GM12865 (cell line): ENCODE results near the gene CAVIN3.

Experiments used
- DNase-seq: peaks from one replicate; pipeline ENCODE4 v3.0.0; 2010; ENCODE audit warnings: low read depth
- H3K4me3 ChIP-seq: 2 replicates; pipeline ENCODE4 v1.5.1; 2011; ENCODE audit warnings: mild to moderate bottlenecking, low read depth, low read length, control low read depth
- TF ChIP-seq, protein P1 (sequence below): IDR thresholded peaks from 2 replicates; pipeline ENCODE4 v1.5.1; 2011; ENCODE audit warnings: low read length, control low read depth, low read depth, inconsistent platforms; ENCODE audit not compliant: insufficient read depth; ENCODE audit errors: missing control alignments

CAVIN3 gene

DNA sequence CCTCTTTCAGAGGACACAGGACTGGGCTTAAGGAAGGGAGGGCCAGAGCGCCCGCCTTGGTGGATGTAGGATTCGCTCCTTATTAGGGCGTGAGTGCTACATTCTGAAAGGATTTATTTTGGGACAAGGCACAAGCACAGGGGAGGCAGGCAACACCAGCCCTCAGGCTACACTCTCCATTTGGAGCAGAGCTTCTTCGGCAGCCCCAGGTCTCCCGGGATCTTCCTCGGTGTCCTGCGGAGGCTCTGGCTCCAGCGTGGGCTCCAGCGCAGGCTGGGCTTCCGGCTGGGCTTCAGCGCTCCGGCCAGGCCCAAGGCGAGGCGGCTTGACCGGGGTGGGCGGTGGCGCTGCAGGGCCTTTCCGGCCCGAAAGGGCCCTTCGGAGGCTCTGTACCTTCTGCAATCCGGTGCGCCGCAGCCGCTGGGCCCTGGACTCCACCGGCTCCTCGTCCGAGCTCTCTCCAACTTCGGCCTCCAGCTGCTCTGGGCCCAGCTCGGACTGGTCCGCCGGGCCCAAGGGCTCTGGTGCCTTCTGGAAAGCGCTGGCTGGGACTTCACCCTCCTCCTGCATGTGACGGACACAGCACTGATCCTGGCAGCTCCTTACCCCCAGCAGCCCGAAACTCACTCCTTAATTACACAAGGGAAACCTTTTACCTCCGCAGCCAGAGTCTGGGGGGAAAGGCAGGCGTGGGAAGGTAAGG is 1.1 kb downstream of the CAVIN3 start:
- DNase-seq, result no peak
- TF ChIP-seq, protein P1, sequence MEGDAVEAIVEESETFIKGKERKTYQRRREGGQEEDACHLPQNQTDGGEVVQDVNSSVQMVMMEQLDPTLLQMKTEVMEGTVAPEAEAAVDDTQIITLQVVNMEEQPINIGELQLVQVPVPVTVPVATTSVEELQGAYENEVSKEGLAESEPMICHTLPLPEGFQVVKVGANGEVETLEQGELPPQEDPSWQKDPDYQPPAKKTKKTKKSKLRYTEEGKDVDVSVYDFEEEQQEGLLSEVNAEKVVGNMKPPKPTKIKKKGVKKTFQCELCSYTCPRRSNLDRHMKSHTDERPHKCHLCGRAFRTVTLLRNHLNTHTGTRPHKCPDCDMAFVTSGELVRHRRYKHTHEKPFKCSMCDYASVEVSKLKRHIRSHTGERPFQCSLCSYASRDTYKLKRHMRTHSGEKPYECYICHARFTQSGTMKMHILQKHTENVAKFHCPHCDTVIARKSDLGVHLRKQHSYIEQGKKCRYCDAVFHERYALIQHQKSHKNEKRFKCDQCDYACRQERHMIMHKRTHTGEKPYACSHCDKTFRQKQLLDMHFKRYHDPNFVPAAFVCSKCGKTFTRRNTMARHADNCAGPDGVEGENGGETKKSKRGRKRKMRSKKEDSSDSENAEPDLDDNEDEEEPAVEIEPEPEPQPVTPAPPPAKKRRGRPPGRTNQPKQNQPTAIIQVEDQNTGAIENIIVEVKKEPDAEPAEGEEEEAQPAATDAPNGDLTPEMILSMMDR, result no peak
- H3K4me3 ChIP-seq, result no peak overlapping the region

- TF ChIP-seq, protein P1, result no peak
- no peak for DNase-seq
- no peak overlapping the region for H3K4me3 ChIP-seq
These were observed 2.1 kb downstream of the CAVIN3 start for GRCh38 chr11:6318204-6318603.

DNA sequence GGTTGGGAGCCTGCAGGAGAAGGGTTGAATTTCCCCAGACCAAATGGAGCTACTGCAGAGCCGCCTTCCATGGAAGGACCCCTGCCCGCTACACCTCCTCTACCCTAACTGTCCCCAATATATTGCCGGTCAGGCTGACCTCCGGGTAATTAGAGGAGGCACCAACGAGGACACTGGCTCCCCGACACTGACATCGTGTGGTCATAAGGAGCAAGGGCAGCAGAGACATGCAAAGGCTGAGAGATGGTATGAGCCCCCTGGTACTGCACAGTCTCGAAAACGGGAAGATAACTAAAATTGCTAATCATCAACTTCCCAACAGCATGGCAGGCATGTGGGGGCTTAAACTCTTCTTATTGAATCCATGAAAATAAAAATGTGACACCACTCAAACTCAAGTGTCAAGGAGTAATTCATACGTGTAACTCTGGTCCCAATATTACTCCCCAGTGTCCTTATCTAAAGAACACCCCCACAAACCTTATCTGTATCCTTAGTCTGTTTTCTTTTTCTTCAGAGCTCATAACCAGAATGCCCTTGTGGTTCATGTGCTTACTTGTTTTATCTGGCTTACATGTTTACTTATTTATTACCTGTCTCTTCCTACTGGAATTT is 4.4 kb downstream of the CAVIN3 start:
- peak; percentile 66 for DNase-seq
- TF ChIP-seq, protein P1, result peak; percentile 92
- H3K4me3 ChIP-seq, result no peak overlapping the region

DNA sequence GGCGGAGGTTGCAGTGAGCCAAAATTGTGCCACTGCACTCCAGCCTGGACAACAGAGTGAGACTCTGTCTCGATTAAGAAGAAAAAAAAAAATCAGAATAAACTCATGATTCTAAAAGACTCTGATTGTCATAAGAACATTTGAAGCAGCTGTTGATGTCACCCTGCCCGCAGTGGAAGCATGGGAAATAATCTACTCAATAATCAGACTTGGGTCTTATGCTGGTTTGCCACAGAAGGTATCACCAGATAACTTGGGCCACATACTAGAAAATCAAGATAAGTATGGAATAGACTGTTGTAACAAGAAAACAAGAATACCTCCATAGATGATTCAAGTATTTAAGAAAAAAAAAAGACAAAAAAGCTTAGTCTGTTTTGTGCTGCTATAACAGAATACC is 8.2 kb downstream of the CAVIN3 start:
- DNase-seq, result no peak
- no peak overlapping the region for H3K4me3 ChIP-seq
- TF ChIP-seq, protein P1, result no peak

GRCh38 chr11:6307876-6308275 is 12.4 kb downstream of the CAVIN3 start:
- TF ChIP-seq, protein P1, result no peak
- H3K4me3 ChIP-seq, result no peak overlapping the region
- no peak for DNase-seq

GRCh38 chr11:6305297-6305696 is 15.0 kb downstream of the CAVIN3 start:
- DNase-seq, result no peak
- TF ChIP-seq, protein P1, result no peak
- no peak overlapping the region for H3K4me3 ChIP-seq
